ENCODE data around the gene NF2.
"Not testable (repeated sequence)": the region's sequence is repeated elsewhere in the genome, so short reads cannot be mapped to it uniquely, and the experiment has no call there.

Gene NF2

GRCh38 chr22:29587938-29588699, 15.3 kb upstream of the NF2 start:
- Histone ChIP-seq H3K9ac (ENCODE audit: low read length) (no peak overlapping the region), H4K20me1 (ENCODE audit: insufficient read depth, low read length) (no peaks in the 10 kb centered on the region), H3K27me3 (ENCODE audit: low read depth, low read length) (no peaks in the 10 kb centered on the region), H3K9me3 (ENCODE audit: insufficient read depth, low read length) (no peaks in the 10 kb centered on the region), H3K27ac (ENCODE audit: low read length) (no peak overlapping the region), H3K79me2 (ENCODE audit: low read length) (no peaks in the 10 kb centered on the region), H3K4me2 (ENCODE audit: low read length) (no peak overlapping the region), H3K4me1 (ENCODE audit: low read length) (no peaks in the 10 kb centered on the region), H3K4me3 (ENCODE audit: low read length) (no peak overlapping the region), H3K36me3 (replicated peaks; ENCODE audit: low read depth, low read length) (no peaks in the 10 kb centered on the region), H2AFZ (ENCODE audit: low read depth, low read length) (no peak overlapping the region)
- TF ChIP-seq EZH2phosphoT487 (IDR thresholded peaks at IDR 0.05; ENCODE audit: low read depth) (no peak), CTCF (IDR thresholded peaks at IDR 0.05; ENCODE audit: low read depth, low read length) (no peak)

- Histone ChIP-seq H3K4me3 (ENCODE audit: low read length) (no peak overlapping the region), H3K27ac (ENCODE audit: low read length) (no peak overlapping the region), H3K79me2 (ENCODE audit: low read length) (no peaks in the 10 kb centered on the region), H3K9me3 (ENCODE audit: insufficient read depth, low read length) (no peaks in the 10 kb centered on the region), H3K27me3 (ENCODE audit: low read depth, low read length) (no peaks in the 10 kb centered on the region), H2AFZ (ENCODE audit: low read depth, low read length) (no peak overlapping the region), H3K4me1 (ENCODE audit: low read length) (peaks cover 9% of the 10 kb centered on the region), H3K9ac (ENCODE audit: low read length) (no peak overlapping the region), H3K36me3 (replicated peaks; ENCODE audit: low read depth, low read length) (no peaks in the 10 kb centered on the region), H4K20me1 (ENCODE audit: insufficient read depth, low read length) (no peaks in the 10 kb centered on the region), H3K4me2 (ENCODE audit: low read length) (no peak overlapping the region)
- TF ChIP-seq EZH2phosphoT487 (IDR thresholded peaks at IDR 0.05; ENCODE audit: low read depth) (no peak), CTCF (IDR thresholded peaks at IDR 0.05; ENCODE audit: low read depth, low read length) (no peak)
Measured at GRCh38 chr22:29593923-29594322, 9.5 kb upstream of the NF2 start.

- H3K4me3 ChIP-seq (ENCODE audit: low read length); H3K27ac ChIP-seq (ENCODE audit: low read length); H3K36me3 ChIP-seq (replicated peaks; ENCODE audit: low read depth, low read length); H4K20me1 ChIP-seq (ENCODE audit: insufficient read depth, low read length); H3K9ac ChIP-seq (ENCODE audit: low read length); H3K9me3 ChIP-seq (ENCODE audit: insufficient read depth, low read length); H2AFZ ChIP-seq (ENCODE audit: low read depth, low read length); H3K4me1 ChIP-seq (ENCODE audit: low read length); H3K4me2 ChIP-seq (ENCODE audit: low read length); H3K79me2 ChIP-seq (ENCODE audit: low read length); H3K27me3 ChIP-seq (ENCODE audit: low read depth, low read length): not testable (repeated sequence)
Measured at GRCh38 chr22:29594447-29594846, 9.0 kb upstream of the NF2 start.

- TF ChIP-seq EZH2phosphoT487 (IDR thresholded peaks at IDR 0.05; ENCODE audit: low read depth), result no peak
- no peak for TF ChIP-seq CTCF (IDR thresholded peaks at IDR 0.05; ENCODE audit: low read depth, low read length)
- Histone ChIP-seq H2AFZ (ENCODE audit: low read depth, low read length) (peak overlapping the region; percentile 43), H3K4me2 (ENCODE audit: low read length) (peak overlapping the region; percentile 76), H3K36me3 (replicated peaks; ENCODE audit: low read depth, low read length) (no peaks in the 10 kb centered on the region), H3K9ac (ENCODE audit: low read length) (peak overlapping the region; percentile 76), H3K4me3 (ENCODE audit: low read length) (peak overlapping the region; percentile 79), H3K27ac (ENCODE audit: low read length) (peak overlapping the region; percentile 57), H3K9me3 (ENCODE audit: insufficient read depth, low read length) (no peaks in the 10 kb centered on the region), H3K4me1 (ENCODE audit: low read length) (peaks cover 9% of the 10 kb centered on the region), H3K27me3 (ENCODE audit: low read depth, low read length) (no peaks in the 10 kb centered on the region), H4K20me1 (ENCODE audit: insufficient read depth, low read length) (no peaks in the 10 kb centered on the region), H3K79me2 (ENCODE audit: low read length) (no peaks in the 10 kb centered on the region)
Measured at GRCh38 chr22:29596408-29596807, 7.0 kb upstream of the NF2 start.

GRCh38 chr22:29597871-29598683, 5.4 kb upstream of the NF2 start:
- not testable (repeated sequence) for H3K9ac ChIP-seq (ENCODE audit: low read length); H4K20me1 ChIP-seq (ENCODE audit: insufficient read depth, low read length); H3K36me3 ChIP-seq (replicated peaks; ENCODE audit: low read depth, low read length); H3K9me3 ChIP-seq (ENCODE audit: insufficient read depth, low read length); H3K79me2 ChIP-seq (ENCODE audit: low read length); H3K27me3 ChIP-seq (ENCODE audit: low read depth, low read length); H3K4me1 ChIP-seq (ENCODE audit: low read length)
- peak overlapping the region; percentile 4; the same call in 1 of the 2 replicates for H3K27ac ChIP-seq (ENCODE audit: low read length)
- H3K4me2 ChIP-seq (ENCODE audit: low read length), result peak overlapping the region; percentile 30
- H3K4me3 ChIP-seq (ENCODE audit: low read length), result peak overlapping the region; percentile 79
- H2AFZ ChIP-seq (ENCODE audit: low read depth, low read length), result peak overlapping the region; percentile 86; the same call in 1 of the 2 replicates

All from OCI-LY3 (cell line).